Fibroblast of gingiva (primary cell): ENCODE data around the gene SPATA25.
"Not testable (repeated sequence)": the region's sequence is repeated elsewhere in the genome, so short reads cannot be mapped to it uniquely, and the experiment has no call there.

Experiments used
- DNase-seq: peaks from one replicate; pipeline ENCODE4 v3.0.0-alpha.2; 2011; ENCODE audit warnings: low read depth

The SPATA25 gene

DNA sequence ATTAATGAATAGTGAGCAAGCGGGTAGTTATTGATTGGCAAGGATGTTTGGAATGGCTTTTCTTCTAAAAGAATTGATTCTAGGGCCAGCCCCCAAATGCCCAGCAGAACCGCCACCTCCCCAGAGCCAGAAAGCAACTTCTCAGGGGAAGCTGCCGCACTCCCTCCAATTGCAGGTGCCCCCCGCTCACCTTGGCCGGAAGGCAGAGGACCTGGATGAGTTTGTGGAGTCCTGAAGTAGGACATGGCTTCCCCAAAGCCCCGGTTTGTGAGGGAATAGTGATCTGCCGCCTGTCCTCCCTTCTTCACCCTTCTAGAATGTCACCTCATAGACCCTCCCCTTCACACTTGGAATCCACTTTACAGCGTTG lies at the start of gene SPATA25:
TSS of gene SPATA25 (minus strand) at position 277 of the 370 bp plus-strand sequence. CDS start at position 245, 32 bp downstream.
- no peak for DNase-seq

DNA sequence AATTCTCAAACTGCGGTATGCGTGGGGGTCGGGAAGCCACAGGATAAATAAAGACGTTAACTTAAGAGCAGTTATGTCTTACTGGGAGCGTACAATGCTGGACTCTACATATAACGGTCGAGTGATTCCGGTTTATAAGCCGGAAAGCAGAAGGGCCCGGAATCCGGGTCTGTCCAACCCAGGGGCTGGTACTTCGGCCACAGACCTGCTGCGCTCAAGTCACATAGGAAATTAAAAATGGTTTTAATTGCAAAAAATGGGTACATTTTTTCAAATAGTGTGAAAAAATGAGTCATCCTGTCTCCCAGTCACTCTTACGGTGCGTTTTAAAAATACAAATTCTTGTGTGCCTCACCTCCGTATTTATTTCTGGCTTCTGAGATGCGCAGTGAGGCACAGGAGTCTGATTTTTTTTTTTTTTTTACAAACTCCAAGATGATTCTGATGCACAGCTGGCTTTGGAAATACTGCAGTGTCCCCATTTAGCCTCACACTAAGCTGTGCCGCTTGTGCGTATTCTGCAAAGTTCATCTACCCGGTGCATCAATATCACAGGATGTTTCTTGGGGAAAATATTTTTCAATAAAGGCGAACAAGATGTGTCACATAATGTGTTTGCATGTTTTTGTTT lies 48.1 kb upstream of the SPATA25 start:
- peak; percentile 21 for DNase-seq

DNA sequence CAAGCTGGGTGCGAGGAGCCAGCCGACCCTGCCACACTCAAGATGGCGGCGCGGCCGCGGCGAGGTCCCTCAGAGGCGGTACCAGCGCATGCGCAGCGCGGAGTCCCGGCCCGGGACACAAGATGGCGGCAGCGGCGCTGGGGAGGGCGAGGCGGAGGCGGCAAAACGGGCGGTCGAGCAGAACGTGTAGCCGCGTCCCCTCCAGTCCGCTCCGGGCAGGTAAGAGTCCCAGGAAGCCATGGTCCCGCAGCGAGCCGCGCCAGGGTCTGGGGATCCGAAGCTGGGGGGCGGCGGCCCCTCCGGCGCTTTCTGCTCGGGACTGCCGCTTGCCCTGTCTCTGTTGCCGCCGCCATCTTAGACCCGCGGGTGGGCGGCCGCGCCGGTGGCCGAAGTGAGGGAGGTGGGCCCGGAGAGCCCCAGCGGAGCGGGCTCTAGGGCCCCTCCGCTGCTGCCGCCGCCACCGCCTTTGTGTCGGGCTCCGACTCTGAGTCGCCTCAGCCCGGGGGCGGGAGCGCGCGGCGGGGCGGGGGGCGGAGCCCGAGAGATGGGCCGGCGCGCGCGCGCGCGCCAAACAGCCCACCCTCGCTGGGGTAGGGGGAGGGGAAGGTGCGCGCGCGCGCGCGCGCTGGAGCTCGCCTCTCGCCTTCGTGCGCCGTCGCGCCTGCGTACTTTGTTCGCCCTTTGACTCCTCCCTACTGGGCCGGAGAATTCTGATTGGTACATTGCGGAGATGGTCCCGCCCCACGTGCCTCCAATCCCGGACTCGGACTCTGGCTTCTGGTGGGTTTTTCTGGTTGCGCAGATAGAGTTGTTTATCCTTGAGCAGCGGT lies 47.4 kb upstream of the SPATA25 start, which contains the start of gene PCIF1:
TSS of gene PCIF1 (plus strand) at position 98 of the 830 bp plus-strand sequence. CDS start 4,317 bp downstream, outside the sequence.
- DNase-seq, result peak; percentile 94

DNA sequence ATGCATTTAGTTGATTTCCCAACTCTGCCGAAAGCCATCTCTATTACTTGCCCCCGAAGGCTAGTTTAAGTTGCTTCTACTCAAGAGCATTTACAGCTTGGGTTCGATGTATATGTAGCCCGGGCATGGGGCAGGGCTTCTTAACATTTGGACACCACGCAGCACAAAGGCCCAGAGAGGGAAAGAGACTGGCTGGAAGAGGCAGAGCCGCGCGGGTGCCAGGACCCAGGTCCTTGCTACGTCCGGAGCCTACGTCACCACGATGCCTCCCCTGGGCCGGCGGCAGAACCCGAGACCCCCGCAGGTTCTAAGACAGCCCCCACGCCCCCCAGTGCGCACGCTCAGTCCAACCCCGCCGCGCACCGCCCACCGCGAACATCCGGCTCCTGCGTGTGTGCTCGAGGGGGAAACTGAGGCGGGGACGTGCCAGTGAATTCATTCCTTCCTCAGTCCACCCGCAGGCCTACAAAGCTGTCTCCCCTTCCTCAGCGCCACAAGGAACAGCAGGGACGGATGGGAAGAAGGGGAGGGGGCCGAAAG lies 46.7 kb upstream of the SPATA25 start:
- DNase-seq, result peak; percentile 30

DNA sequence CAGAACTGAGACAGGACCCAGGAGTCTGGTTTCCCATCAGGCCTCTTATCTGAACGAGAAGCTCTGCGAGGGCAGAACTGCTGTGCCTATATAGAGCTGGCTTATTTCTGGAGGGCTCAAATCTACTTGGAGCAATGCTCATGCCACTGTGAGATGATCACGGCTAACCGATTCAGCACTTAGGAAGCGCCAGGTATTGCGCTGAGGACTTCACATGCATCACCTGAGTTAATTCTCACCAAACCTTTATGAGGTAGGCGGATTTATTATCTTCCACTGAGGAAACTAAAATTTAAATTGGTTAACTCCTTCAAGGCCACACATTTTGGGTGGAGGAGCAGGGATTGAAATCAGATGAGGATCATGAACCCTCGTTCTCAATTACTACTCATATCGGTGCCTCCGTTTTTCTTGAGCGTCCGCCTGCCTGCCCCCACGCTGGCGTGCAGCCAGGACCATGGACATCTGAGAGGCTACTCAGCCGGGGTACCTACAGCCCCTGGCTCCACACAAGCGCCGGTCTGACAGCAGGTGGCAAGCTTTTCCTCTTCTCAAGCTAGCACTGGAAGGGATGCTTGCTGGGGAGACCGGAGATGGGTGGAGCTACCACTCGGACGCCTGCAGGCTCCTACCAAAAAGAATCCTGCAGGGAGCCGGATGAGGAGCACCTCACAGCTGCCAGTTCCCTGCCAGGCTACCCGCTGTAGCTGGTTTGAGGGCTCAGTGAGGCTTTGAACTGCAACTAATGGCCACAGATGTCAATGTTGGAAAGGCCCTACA lies 46.0 kb upstream of the SPATA25 start:
- peak; percentile 66 for DNase-seq

- not testable (repeated sequence) for DNase-seq
Measured at GRCh38 chr20:45931680-45932079, 44.3 kb upstream of the SPATA25 start.

DNA sequence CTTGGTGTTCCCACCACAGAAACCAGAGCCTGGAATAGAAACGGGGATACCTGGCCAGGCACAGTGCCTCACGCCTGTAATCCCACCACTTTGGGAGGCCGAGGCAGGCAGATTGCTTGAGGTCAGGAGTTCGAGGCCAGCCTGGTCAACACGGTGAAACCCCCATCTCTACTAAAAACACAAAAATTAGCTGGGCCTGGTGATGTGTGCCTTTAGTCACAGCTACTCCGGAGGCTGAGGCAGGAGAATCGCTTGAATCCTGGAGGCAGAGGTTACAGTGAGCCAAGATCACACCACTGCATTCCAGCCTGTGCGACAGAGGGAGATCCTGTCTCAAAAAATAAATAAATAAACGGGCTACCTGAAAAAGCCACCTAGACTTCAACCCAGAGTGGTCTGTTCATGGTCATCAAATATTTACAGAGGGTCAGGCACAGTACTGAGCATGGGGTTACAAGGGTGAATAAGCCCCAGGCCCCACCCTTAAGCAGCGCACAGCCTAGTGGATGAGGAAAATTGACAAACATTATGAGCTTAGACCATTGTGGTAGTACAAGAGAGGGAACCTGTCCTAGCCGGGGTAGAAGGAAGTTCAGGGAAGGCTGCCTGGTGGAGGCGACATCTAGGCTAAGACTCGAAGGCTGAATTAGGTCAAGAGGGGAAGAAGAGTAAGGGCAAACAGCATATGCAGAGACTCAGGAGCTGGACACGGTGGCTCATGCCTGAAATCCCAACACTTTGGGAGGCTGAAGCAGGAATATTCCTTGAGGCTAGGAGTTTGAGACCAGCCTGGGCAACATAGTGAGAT lies 39.9 kb upstream of the SPATA25 start:
- DNase-seq, result no peak

DNA sequence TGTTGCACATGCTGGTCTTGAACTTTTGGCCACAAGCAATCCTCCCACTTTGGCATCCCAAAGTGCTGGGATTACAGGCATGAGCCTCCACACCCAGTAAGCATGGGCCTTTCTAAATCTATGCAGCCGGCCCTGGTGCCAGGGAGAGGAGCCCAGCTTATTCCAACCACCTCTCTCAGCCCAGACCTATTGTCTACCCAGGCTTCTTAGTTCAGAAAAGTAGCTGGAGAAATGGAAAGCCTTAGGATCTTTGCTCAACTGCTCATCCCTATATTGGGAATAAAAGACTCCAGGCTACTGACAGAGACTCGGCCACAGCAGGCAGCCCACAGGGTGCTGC lies 39.3 kb upstream of the SPATA25 start:
- DNase-seq, result no peak

- no peak for DNase-seq
Measured at GRCh38 chr20:45925821-45926506, 38.5 kb upstream of the SPATA25 start.

DNA sequence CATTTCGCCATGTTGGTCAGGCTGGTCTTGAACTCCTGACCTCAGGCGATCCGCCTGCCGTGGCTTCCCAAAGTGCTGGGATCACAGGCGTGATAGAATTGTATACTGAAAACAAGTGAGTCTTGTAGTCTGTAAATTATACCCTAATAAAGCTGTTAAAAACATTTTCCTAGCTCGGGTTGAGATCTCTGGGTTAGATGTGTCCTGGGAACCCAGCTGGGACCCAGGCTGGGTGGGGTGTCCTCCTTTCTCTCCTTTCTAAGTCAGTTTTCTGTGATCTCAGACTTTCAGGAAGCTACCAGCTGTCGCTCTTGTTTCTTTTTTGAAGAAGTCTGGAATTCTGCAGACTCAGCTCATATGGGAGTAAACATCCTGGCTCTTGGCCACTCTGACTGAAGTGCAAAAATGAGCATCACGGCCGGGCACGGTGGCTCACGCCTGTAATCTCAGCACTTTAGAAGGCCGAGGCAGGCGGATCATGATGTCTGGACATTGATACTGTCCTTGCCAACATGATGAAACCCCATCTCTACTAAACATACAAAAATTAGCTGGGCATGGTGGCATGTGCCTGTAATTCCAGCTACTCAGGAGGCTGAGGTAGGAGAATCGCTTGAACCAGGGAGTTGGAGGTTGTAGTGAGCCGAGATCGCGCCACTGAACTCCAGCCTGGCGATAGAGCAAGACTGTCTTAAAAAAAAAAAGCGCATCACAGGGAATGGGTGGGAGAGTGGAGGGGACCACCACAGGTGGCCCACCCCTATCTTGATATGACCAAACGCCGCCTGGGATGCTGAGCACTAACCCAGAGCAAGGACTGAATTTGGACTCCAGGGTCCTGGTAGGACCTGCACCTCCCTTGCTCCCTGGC lies 37.2 kb upstream of the SPATA25 start:
- peak; percentile 62 for DNase-seq

- DNase-seq, result no peak
Measured at GRCh38 chr20:45921337-45922189, 34.1 kb upstream of the SPATA25 start.

- DNase-seq, result no peak
Measured at GRCh38 chr20:45920462-45921336, 33.3 kb upstream of the SPATA25 start.

DNA sequence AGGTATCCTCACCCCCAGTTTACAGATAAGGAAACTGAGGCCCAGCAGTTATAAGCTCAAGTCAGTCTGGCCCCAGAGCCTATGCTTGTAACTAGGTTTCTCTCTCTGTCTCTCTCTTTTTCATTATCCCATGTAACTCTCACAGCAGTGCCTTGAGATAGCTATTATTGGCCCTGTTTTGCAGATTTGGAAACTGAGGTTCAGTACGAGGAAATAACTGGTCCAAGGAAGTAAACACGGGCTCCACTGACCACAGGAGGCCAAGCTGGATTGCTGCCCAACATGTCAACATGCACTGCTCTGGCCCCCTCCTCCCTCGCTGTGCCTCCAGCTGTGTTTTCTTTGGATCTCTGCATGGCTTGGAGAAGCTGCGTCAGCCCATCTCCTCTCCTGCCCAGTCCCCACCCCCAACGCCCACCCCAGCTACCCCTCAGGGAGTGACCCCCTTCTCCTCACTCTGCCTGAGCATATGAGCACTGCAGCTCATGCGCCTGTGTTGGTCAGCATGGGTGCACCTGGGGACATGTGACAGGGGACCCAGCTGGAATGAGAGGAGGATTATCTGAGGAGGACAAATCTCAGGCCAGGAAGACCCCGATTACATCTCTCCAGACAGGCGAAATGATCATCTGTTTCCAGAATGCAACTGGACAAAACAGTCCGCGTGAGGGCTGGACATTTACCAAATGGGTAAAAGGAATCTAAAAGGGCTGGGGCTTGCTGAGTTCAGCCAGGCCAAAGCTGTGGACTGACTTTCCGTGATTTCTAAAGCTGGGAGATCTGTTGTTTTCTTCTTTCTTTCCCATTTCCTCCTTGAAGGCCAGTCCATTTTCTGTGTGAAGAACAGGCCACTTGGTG lies 32.3 kb upstream of the SPATA25 start:
- DNase-seq, result peak; percentile 82

- peak; percentile 36 for DNase-seq
Measured at GRCh38 chr20:45918779-45919537, 31.5 kb upstream of the SPATA25 start.

DNA sequence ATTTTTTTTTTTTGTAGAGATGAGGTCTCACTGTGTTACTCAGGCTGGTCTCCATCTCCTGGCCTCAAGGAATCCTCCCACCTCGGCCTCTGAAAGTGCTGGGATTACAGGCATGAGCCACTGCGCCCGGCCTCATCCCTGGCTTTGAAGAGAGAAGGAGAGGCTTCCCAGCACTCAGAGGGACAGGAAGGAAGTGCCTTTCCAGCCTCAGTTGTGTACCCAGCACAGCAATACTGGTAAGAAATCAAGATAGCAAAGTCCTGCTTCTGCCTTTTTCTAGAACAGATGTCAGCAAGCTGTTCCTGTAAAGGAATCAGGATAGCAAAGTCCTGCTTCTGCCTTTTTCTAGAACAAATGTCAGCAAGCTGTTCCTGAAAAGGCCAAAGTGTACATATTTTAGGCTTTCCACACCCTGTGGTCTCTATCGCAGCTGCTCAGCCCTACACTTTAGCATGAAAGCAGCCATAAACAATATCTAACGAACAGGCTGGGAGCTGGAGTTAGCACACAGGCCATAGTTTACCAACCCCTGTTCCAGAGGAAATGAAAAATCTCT lies 30.8 kb upstream of the SPATA25 start:
- peak; percentile 47 for DNase-seq

GRCh38 chr20:45917790-45918141 lies 30.3 kb upstream of the SPATA25 start:
- DNase-seq, result peak; percentile 30
